GM12875 (cell line): ENCODE results near the gene FOXJ3.
A peak's percentile ranks its signal among the peaks of the same experiment; 100 is the strongest.

Experiments
- H3K4me3 ChIP-seq: one replicate; pipeline ENCODE4 v1.5.1; 2011; ENCODE audit warnings: low read depth, low read length, control low read depth
- CTCF ChIP-seq: IDR thresholded peaks from 2 replicates; pipeline ENCODE4 v1.5.1; 2011; ENCODE audit warnings: low read depth, mild to moderate bottlenecking, control low read depth, inconsistent platforms, low read length, moderate library complexity, borderline replicate concordance; ENCODE audit not compliant: insufficient read depth

The FOXJ3 gene

GRCh38 chr1:42334240-42335049 lies 590 bp downstream of the FOXJ3 start:
- H3K4me3 ChIP-seq: peak overlapping the region; percentile 64
- 0 out of 2 replicates have a peak, but pooled peaks have one; percentile 3 for TF ChIP-seq CTCF

- peak overlapping the region; percentile 64 for H3K4me3 ChIP-seq
- no peak for TF ChIP-seq CTCF
Measured at GRCh38 chr1:42333662-42334239, 1.3 kb downstream of the FOXJ3 start.

GRCh38 chr1:42332877-42333276 lies 2.2 kb downstream of the FOXJ3 start:
- TF ChIP-seq CTCF: no peak
- no peak overlapping the region for H3K4me3 ChIP-seq

GRCh38 chr1:42330215-42330614 lies 4.8 kb downstream of the FOXJ3 start:
- TF ChIP-seq CTCF: no peak
- no peak overlapping the region for H3K4me3 ChIP-seq

GRCh38 chr1:42328916-42329496 lies 6.0 kb downstream of the FOXJ3 start:
- TF ChIP-seq CTCF: no peak
- H3K4me3 ChIP-seq: no peak overlapping the region

GRCh38 chr1:42328047-42328625 lies 6.9 kb downstream of the FOXJ3 start:
- H3K4me3 ChIP-seq: no peak overlapping the region
- TF ChIP-seq CTCF: no peak

GRCh38 chr1:42325014-42325402 lies 10.0 kb downstream of the FOXJ3 start:
- no peak overlapping the region for H3K4me3 ChIP-seq
- TF ChIP-seq CTCF: no peak
